Nephron (organoid): ENCODE results near the gene ZNF311.
"Not testable (repeated sequence)": the region's sequence is repeated elsewhere in the genome, so short reads cannot be mapped to it uniquely, and the experiment has no call there.

ENCODE experiments used
- H3K27ac Mint-ChIP-seq, 3 experiments: 2 replicates each; pipeline ENCODE4 v1.8.0; 2020; ENCODE audit warnings: mixed read lengths in 3 of 3, mild to moderate bottlenecking in 2 of 3, moderate library complexity in 1 of 3
- H3K27me3 Mint-ChIP-seq: 2 replicates; pipeline ENCODE4 v1.8.0; 2021; ENCODE audit warnings: low read depth, mild to moderate bottlenecking, moderate library complexity, mixed read lengths
- H3K36me3 Mint-ChIP-seq: 2 replicates; pipeline ENCODE4 v1.8.0; 2020; ENCODE audit warnings: low read depth, mixed read lengths
- H3K4me1 Mint-ChIP-seq: 2 replicates; pipeline ENCODE4 v1.8.0; 2020; ENCODE audit warnings: mixed read lengths
- H3K4me3 Mint-ChIP-seq, 3 experiments: 2 replicates each; pipeline ENCODE4 v1.8.0; 2020; ENCODE audit warnings: mild to moderate bottlenecking in 3 of 3, mixed read lengths in 3 of 3, moderate library complexity in 2 of 3
- H3K9me3 Mint-ChIP-seq: 2 replicates; pipeline ENCODE4 v1.8.0; 2020; ENCODE audit warnings: mixed read lengths
- TF ChIP-seq, protein P1 (sequence below), 3 experiments: fragments of 200-600 bp; sonication (generic); IDR thresholded peaks; one replicate each; pipeline ENCODE4 v1.5.0; 2021; ENCODE audit warnings: antibody characterized with exemption in 3 of 3; ENCODE audit not compliant: unreplicated experiment in 3 of 3

Gene ZNF311

DNA sequence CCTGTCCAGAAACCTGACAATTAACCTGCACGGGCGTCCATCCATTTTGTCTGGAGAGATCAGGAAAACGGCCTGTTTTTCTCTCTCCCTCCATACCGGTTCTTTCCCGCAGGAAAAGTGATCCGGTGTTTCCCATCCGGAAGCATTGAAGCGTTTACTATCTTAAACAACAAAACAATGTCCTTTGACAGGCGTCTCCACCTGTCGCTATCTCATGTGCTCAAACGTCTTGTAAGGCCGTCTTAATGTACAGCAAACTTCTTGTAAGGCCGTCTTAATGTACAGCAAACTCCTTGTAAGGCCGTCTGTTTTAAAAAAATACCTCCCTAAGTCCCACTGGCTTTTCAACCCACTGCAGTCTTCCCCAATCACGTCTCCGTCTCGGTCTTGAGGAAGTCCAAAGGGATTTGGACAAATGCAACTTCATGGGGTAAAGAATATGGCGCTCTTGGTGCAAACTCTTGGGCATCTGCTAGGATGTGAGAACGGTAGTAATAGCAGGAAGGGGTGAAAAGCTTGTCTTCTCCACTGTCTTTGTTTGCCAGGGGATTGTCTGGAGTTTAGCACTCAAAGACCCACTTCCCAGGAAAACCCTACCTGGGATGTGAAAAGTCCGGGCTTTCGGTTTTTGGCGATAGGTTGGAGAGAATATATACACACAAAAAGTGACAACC is 51.4 kb downstream of the ZNF311 start:
- Mint-ChIP-seq H3K4me3 (peak overlapping the region; percentile 86 to 95 (median 94)), H3K36me3 (no peaks in the 10 kb centered on the region), H3K4me1 (peaks cover 7% of the 10 kb centered on the region), H3K27me3 (peaks cover 4% of the 10 kb centered on the region), H3K9me3 (peaks cover 2% of the 10 kb centered on the region), H3K27ac (peak overlapping the region in 1 of 3 experiments; percentile 26)
- TF ChIP-seq, protein P1, sequence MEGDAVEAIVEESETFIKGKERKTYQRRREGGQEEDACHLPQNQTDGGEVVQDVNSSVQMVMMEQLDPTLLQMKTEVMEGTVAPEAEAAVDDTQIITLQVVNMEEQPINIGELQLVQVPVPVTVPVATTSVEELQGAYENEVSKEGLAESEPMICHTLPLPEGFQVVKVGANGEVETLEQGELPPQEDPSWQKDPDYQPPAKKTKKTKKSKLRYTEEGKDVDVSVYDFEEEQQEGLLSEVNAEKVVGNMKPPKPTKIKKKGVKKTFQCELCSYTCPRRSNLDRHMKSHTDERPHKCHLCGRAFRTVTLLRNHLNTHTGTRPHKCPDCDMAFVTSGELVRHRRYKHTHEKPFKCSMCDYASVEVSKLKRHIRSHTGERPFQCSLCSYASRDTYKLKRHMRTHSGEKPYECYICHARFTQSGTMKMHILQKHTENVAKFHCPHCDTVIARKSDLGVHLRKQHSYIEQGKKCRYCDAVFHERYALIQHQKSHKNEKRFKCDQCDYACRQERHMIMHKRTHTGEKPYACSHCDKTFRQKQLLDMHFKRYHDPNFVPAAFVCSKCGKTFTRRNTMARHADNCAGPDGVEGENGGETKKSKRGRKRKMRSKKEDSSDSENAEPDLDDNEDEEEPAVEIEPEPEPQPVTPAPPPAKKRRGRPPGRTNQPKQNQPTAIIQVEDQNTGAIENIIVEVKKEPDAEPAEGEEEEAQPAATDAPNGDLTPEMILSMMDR (IDR thresholded peaks at IDR 0.05; ENCODE audit: unreplicated experiment in 3 of 3): no peak

DNA sequence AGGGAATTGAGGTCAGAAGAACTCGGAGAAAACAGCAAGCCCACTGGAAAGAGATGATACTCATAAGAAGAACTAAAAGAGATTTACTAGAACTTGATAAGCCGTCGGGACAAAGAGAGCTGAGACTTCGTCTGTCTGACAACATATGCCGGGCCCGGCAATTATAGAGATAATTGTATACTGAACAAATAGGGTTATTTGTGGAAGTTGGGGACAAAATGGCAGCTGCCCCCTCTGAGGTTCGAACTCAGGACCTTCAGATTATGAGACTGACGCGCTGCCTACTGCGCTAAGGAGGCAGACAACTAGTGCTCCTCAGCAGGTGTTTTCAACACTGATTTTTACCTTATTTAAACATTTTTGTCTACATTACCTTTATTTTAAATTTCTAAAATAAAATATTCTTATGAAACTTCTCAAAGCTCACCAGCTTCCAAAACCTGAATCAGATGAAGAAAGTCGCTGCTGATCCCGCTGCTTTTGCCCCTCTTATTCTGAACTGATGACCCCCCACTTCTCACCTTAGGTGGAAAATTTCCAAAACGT is 52.0 kb downstream of the ZNF311 start:
- TF ChIP-seq, protein P1 (IDR thresholded peaks at IDR 0.05; ENCODE audit: unreplicated experiment in 3 of 3): no peak
- peaks cover 7% of the 10 kb centered on the region for H3K4me1 Mint-ChIP-seq
- H3K36me3 Mint-ChIP-seq: no peaks in the 10 kb centered on the region
- peaks cover 2% of the 10 kb centered on the region for H3K9me3 Mint-ChIP-seq
- H3K4me3 Mint-ChIP-seq: peak overlapping the region; percentile 86 to 95 (median 94)
- peak overlapping the region in 1 of 3 experiments; percentile 26 for H3K27ac Mint-ChIP-seq
- H3K27me3 Mint-ChIP-seq: peaks cover 4% of the 10 kb centered on the region

DNA sequence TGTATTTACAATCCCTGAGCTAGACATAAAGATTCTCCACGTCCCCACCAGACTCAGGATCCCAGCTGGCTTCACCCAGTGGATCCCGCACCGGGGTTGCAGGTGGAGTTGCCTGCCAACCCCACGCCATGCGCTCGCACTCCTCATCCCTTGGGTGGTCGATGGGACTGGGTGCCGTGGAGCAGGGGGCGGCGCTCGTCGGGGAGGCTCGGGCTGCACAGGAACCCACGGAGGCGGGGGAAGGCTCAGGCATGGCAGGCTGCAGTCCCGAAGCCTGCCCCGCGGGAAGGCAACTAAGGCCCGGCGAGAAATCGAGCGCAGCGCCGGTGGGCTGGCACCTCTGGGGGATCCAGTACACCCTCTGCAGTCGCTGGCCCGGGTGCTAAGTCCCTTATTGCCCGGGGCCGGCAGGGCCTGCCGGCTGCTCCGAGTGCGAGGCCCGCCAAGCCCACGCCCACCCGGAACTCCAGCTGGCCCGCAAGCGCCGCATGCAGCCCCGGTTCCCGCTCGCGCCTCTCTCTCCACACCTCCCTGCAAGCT is 55.4 kb downstream of the ZNF311 start:
- not testable (repeated sequence) for H3K27ac Mint-ChIP-seq, H3K4me3 Mint-ChIP-seq, H3K27me3 Mint-ChIP-seq, H3K36me3 Mint-ChIP-seq, H3K9me3 Mint-ChIP-seq, H3K4me1 Mint-ChIP-seq

DNA sequence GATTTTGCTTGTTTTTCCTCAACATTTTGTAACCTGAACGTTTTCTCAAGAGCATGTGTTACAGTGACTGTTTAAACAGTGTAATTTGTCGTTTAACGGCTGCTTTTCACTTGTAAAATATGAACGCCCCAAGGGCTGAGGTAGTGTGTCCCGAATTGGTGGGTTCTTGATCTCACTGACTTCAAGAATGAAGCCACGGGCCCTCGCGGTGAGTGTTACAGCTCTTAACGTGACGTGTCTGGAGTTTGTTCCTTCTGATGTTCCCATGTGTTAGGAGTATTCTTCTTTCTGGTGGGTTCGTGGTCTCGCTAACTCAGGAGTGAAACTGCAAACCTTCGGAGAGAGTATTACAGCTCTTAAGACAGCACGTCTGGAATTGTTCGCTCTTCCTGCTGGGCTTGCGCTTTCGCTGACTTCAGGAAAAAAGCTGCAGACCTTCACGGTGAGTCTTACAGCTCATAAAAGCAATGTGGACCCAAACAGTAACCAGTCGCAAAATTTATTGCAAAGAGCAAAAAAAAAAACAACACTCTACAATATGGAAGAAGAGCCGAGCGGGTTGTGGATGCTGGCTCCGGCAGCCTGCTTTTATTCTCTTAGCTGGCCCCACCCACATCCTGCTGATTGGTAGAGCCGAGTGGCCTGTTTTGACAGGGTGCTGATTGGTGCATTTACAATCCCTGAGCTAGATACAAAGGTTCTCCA is 56.2 kb downstream of the ZNF311 start:
- TF ChIP-seq, protein P1 (IDR thresholded peaks at IDR 0.05; ENCODE audit: unreplicated experiment in 3 of 3): no peak
- Mint-ChIP-seq H3K4me1 (peaks cover 13% of the 10 kb centered on the region), H3K27me3 (peaks cover 9% of the 10 kb centered on the region), H3K36me3 (no peaks in the 10 kb centered on the region), H3K4me3 (no peak overlapping the region), H3K9me3 (peaks cover 2% of the 10 kb centered on the region), H3K27ac (peak overlapping the region in 1 of 3 experiments; percentile 38)

DNA sequence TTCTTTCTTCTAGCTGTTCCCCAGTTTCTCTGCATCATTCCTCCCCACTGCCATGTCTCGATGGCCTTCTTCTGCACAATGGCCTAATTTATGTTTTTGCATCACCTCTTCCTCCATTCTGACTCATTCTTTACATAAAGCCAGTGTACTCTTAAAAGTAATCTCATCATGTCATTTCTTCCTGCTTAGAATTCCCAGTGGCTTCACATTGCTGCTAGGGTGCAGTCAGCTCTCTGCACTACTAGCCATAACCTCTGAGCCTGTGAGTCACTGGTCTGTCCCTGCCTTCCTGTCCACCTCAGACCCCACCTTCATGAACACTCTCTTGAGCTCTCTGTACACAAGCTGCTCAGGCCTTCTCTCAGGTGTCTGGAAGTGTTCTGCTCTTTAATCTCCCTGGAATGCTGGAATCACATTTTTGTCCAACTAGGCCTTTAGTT is 57.3 kb downstream of the ZNF311 start:
- Mint-ChIP-seq H3K4me3 (no peak overlapping the region), H3K36me3 (no peaks in the 10 kb centered on the region), H3K27ac (no peak overlapping the region), H3K27me3 (peaks cover 5% of the 10 kb centered on the region), H3K4me1 (peaks cover 8% of the 10 kb centered on the region), H3K9me3 (peaks cover 2% of the 10 kb centered on the region)
- TF ChIP-seq, protein P1 (IDR thresholded peaks at IDR 0.05; ENCODE audit: unreplicated experiment in 3 of 3): no peak

DNA sequence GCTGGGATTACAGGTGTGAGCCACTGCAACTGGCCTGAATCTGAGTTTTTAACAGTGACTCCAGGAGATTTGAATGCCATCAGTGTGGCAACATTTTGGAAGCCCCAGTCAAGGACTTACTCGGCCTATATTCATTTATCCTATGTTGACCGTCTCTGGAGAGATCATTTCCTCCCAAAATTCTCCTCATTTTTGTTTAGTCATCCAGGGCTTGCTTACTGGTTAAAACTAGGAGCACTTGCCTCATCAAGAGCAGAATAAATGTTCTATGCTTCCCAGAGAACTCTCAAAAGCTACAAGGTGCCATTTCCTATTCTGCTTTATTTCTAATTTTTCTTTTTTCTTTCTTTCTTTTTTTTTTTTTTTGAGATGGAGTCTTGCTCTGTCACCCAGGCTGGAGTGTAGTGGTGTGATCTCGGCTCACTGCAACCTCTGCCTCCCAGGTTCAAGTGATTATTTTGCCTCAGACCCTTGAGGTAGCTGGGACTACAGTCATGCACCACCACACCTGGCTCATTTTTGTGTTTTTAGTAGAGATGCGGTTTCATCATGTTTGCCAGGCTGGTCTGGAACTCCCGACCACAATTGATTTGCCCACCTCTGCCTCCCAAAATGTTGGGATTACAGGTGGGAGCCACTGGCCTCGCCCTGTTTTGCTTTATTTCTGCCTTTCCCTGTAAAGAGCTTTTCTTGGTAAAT is 57.9 kb downstream of the ZNF311 start:
- Mint-ChIP-seq H3K36me3 (no peaks in the 10 kb centered on the region), H3K27me3 (peaks cover 5% of the 10 kb centered on the region)
- TF ChIP-seq, protein P1 (IDR thresholded peaks at IDR 0.05; ENCODE audit: unreplicated experiment in 3 of 3): no peak

More for the DNA sequence above, 57.9 kb downstream of the ZNF311 start:
- Mint-ChIP-seq H3K27ac (no peak overlapping the region), H3K4me3 (no peak overlapping the region), H3K9me3 (peaks cover 2% of the 10 kb centered on the region), H3K4me1 (peaks cover 11% of the 10 kb centered on the region)
